ENCODE data around the gene COG7.
"Not testable (repeated sequence)": the region's sequence is repeated elsewhere in the genome, so short reads cannot be mapped to it uniquely, and the experiment has no call there.

The COG7 gene

DNA sequence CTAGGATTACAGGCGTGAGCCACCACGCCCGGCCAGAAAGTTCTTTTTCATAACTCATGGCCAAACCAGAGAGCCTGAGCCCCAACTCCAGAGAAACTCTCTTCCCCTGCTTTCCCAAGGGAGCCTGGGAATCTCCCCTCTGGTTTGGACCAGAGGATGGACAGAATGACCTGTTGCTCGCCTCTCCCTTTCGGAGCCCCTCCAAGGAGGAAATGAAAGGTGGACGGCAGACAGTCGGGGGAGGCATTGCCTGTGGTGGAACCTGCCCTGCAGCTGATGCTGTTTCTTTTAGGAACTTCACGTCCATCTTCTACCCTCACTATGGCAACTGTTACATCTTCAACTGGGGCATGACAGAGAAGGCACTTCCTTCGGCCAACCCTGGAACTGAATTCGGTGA is 85.4 kb downstream of the COG7 start:
- H3K79me1 ChIP-seq (ENCODE audit: low read length): no peaks in the 10 kb centered on the region
- H3K4me1 ChIP-seq (ENCODE audit: control insufficient read depth in 1 of 2, insufficient read depth in 2 of 2, low read length in 2 of 2): no peaks in the 10 kb centered on the region
- no peaks in the 10 kb centered on the region for H3K79me2 ChIP-seq (ENCODE audit: control insufficient read depth, insufficient read depth, low read length, poor library complexity)
- no peak overlapping the region for H3K4me3 ChIP-seq (ENCODE audit: low read depth, low read length)
- H3K27ac ChIP-seq (ENCODE audit: low read depth, low read length): no peak overlapping the region
- H3K9me3 ChIP-seq (ENCODE audit: insufficient read depth, low read depth, low read length): peaks cover 3% of the 10 kb centered on the region
- H3K14ac ChIP-seq (ENCODE audit: low read length): no peak overlapping the region
- H3K18ac ChIP-seq (ENCODE audit: low read length): no peak overlapping the region
- H2AFZ ChIP-seq (ENCODE audit: insufficient read depth, low read length, poor library complexity): no peak overlapping the region
- DNase-seq: no peak
- no peak overlapping the region for H3K23ac ChIP-seq (ENCODE audit: low read length)
- no peaks in the 10 kb centered on the region for H3K36me3 ChIP-seq (ENCODE audit: control insufficient read depth in 1 of 2, insufficient read depth in 2 of 2, low read length in 2 of 2)
- H3K27me3 ChIP-seq (ENCODE audit: insufficient read depth, low read length): no peaks in the 10 kb centered on the region
- no peak overlapping the region for H3K4ac ChIP-seq (ENCODE audit: low read depth, low read length)
- WGBS (ENCODE audit: extremely low coverage, insufficient coverage, insufficient read length): no CpG with 5 or more reads among the region's 10 CpGs
- no peak overlapping the region for H2BK5ac ChIP-seq (ENCODE audit: low read depth, low read length, poor library complexity)
- no peak overlapping the region for H2BK120ac ChIP-seq (ENCODE audit: insufficient read depth, low read length, poor library complexity)
- H4K91ac ChIP-seq (ENCODE audit: low read depth, low read length): no peak overlapping the region
- no peak overlapping the region for H4K8ac ChIP-seq (ENCODE audit: low read depth, low read length)
- H3K4me2 ChIP-seq (ENCODE audit: low read length): no peak overlapping the region
- no peak overlapping the region for H3K9ac ChIP-seq (ENCODE audit: low read length)
- H2BK12ac ChIP-seq (ENCODE audit: low read length): no peak overlapping the region
- no peak overlapping the region for H2AK5ac ChIP-seq (ENCODE audit: low read length)
- H4K12ac ChIP-seq (ENCODE audit: low read depth, low read length): no peak overlapping the region

DNA sequence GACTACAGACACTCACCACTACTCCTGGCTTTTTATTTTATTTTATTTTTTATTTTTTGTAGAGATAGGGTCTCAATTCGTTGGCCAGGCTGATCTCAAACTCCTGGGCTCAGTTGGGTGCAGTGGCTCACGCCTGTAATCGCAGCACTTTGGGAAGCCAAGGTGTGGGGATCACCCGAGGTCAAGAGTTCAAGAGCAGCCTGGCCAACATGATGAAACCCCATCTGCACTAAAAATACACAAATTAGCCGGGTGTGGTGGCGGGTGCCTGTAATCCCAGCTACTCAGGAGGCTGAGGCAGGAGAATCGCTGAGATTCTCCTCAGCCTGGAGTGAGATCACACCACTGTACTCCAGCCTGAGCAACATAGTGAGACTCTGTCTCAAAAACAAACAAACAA is 86.6 kb downstream of the COG7 start:
- H4K91ac ChIP-seq (ENCODE audit: low read depth, low read length); H3K9me3 ChIP-seq (ENCODE audit: insufficient read depth, low read depth, low read length); H3K27ac ChIP-seq (ENCODE audit: low read depth, low read length); H2AFZ ChIP-seq (ENCODE audit: insufficient read depth, low read length, poor library complexity); H3K27me3 ChIP-seq (ENCODE audit: insufficient read depth, low read length); H3K23ac ChIP-seq (ENCODE audit: low read length); H3K9ac ChIP-seq (ENCODE audit: low read length); H2BK12ac ChIP-seq (ENCODE audit: low read length); H2BK5ac ChIP-seq (ENCODE audit: low read depth, low read length, poor library complexity); H3K4me3 ChIP-seq (ENCODE audit: low read depth, low read length); H3K4me1 ChIP-seq (ENCODE audit: control insufficient read depth in 1 of 2, insufficient read depth in 2 of 2, low read length in 2 of 2); H3K36me3 ChIP-seq (ENCODE audit: control insufficient read depth in 1 of 2, insufficient read depth in 2 of 2, low read length in 2 of 2); H2AK5ac ChIP-seq (ENCODE audit: low read length); H3K18ac ChIP-seq (ENCODE audit: low read length); H3K79me1 ChIP-seq (ENCODE audit: low read length); H4K8ac ChIP-seq (ENCODE audit: low read depth, low read length); DNase-seq; H3K79me2 ChIP-seq (ENCODE audit: control insufficient read depth, insufficient read depth, low read length, poor library complexity); H2BK120ac ChIP-seq (ENCODE audit: insufficient read depth, low read length, poor library complexity); H4K12ac ChIP-seq (ENCODE audit: low read depth, low read length); H3K14ac ChIP-seq (ENCODE audit: low read length); H3K4ac ChIP-seq (ENCODE audit: low read depth, low read length); H3K4me2 ChIP-seq (ENCODE audit: low read length): not testable (repeated sequence)
- no CpG with 5 or more reads among the region's 7 CpGs for WGBS (ENCODE audit: extremely low coverage, insufficient coverage, insufficient read length)

DNA sequence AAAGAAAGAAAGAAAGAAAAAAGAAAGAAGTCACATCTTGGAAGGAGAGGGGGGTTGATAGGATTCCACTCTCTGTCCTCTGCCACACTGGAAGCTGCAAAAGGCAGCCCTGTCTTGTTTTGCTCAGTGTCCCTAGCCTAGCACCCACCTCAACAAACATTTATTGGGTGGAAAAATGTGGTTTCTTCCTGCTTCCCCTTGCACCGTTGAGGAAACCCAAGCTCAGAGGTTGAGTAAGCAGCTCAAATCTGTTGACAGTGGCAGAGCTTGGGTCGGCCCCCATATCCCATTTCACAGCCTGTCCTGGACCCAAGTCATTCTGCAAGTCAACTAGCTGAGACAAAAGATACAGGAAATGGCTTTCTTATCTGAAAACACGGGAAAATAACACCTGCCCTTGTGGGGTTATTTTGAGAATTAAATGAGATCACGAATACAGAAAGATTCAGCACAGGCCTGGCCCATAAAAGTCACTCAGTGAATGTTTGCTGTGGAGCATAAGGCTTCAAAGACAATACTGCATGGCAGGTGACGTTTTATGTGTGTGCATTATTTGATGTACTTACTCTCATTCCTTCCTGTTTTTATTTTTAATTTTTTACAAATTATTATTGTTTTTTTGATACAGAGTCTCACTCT is 87.3 kb downstream of the COG7 start:
- H3K9ac ChIP-seq (ENCODE audit: low read length): no peak overlapping the region
- no peaks in the 10 kb centered on the region for H3K36me3 ChIP-seq (ENCODE audit: control insufficient read depth in 1 of 2, insufficient read depth in 2 of 2, low read length in 2 of 2)
- H3K4me2 ChIP-seq (ENCODE audit: low read length): no peak overlapping the region
- H4K8ac ChIP-seq (ENCODE audit: low read depth, low read length): no peak overlapping the region
- no peaks in the 10 kb centered on the region for H3K4me1 ChIP-seq (ENCODE audit: control insufficient read depth in 1 of 2, insufficient read depth in 2 of 2, low read length in 2 of 2)
- no peak overlapping the region for H4K12ac ChIP-seq (ENCODE audit: low read depth, low read length)
- no peak overlapping the region for H2AK5ac ChIP-seq (ENCODE audit: low read length)
- H2AFZ ChIP-seq (ENCODE audit: insufficient read depth, low read length, poor library complexity): no peak overlapping the region
- H3K14ac ChIP-seq (ENCODE audit: low read length): no peak overlapping the region
- peaks cover under 1% of the 10 kb centered on the region for H3K9me3 ChIP-seq (ENCODE audit: insufficient read depth, low read depth, low read length)
- H3K4me3 ChIP-seq (ENCODE audit: low read depth, low read length): no peak overlapping the region
- H2BK12ac ChIP-seq (ENCODE audit: low read length): no peak overlapping the region
- no peak overlapping the region for H3K27ac ChIP-seq (ENCODE audit: low read depth, low read length)
- no peak overlapping the region for H4K91ac ChIP-seq (ENCODE audit: low read depth, low read length)
- no peak overlapping the region for H3K23ac ChIP-seq (ENCODE audit: low read length)
- no peak for DNase-seq
- no peak overlapping the region for H2BK120ac ChIP-seq (ENCODE audit: insufficient read depth, low read length, poor library complexity)
- no CpG with 5 or more reads among the region's 5 CpGs for WGBS (ENCODE audit: extremely low coverage, insufficient coverage, insufficient read length)
- H3K18ac ChIP-seq (ENCODE audit: low read length): no peak overlapping the region
- no peaks in the 10 kb centered on the region for H3K79me1 ChIP-seq (ENCODE audit: low read length)
- no peak overlapping the region for H2BK5ac ChIP-seq (ENCODE audit: low read depth, low read length, poor library complexity)
- H3K79me2 ChIP-seq (ENCODE audit: control insufficient read depth, insufficient read depth, low read length, poor library complexity): no peaks in the 10 kb centered on the region
- H3K27me3 ChIP-seq (ENCODE audit: insufficient read depth, low read length): no peaks in the 10 kb centered on the region
- no peak overlapping the region for H3K4ac ChIP-seq (ENCODE audit: low read depth, low read length)

DNA sequence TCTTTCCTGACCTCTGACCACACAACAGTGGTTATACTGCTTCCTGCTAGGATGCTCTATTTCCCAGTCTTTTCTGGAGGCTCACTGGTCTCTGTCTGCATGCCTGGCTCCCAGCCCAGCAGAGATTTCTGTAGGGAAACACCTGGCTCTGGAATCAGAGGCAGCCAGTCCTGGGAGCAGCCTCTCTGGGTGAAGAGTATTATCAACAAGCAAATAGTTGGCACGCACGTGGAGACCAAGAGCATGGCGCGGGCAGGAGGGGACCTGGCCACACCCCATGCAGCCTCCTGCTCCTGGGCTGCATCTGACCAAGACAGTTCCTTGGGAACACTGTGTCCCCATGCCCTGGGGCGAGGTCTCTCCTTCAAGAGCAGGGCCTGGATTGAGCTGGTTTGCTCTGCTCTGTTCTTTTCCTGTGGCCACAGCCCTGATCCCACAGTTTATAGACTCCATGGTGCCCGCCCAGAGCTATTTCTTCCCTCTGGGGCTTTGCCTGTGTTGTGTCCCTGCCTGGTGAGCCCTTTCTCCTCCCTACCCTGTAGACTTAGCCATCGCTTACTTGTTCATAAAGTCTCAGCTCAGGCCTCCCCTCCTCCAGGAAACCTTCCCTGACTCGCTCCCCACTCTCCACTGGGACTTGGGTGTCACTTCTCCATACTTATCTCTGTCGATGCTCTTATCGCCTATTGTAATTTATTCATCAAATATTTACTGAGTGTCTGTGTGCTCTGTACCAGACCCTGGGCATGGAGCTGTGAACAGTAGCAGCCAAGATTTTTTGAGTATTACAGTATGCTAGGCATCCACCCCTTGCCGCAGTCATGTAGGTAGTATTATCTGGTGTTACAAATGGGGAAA is 90.3 kb downstream of the COG7 start:
- H2BK5ac ChIP-seq (ENCODE audit: low read depth, low read length, poor library complexity): no peak overlapping the region
- H4K12ac ChIP-seq (ENCODE audit: low read depth, low read length): no peak overlapping the region
- no peaks in the 10 kb centered on the region for H3K79me1 ChIP-seq (ENCODE audit: low read length)
- no peak overlapping the region for H3K27ac ChIP-seq (ENCODE audit: low read depth, low read length)
- DNase-seq: peak; percentile 65 to 67
- H2BK120ac ChIP-seq (ENCODE audit: insufficient read depth, low read length, poor library complexity): no peak overlapping the region
- peaks cover 1% of the 10 kb centered on the region for H3K9me3 ChIP-seq (ENCODE audit: insufficient read depth, low read depth, low read length)
- H3K4me2 ChIP-seq (ENCODE audit: low read length): no peak overlapping the region
- WGBS (ENCODE audit: extremely low coverage, insufficient coverage, insufficient read length): no CpG with 5 or more reads among the region's 11 CpGs
- H2AK5ac ChIP-seq (ENCODE audit: low read length): no peak overlapping the region
- H4K8ac ChIP-seq (ENCODE audit: low read depth, low read length): no peak overlapping the region
- no peak overlapping the region for H4K91ac ChIP-seq (ENCODE audit: low read depth, low read length)
- H3K4ac ChIP-seq (ENCODE audit: low read depth, low read length): no peak overlapping the region
- no peak overlapping the region for H3K9ac ChIP-seq (ENCODE audit: low read length)
- H3K27me3 ChIP-seq (ENCODE audit: insufficient read depth, low read length): no peaks in the 10 kb centered on the region
- H2AFZ ChIP-seq (ENCODE audit: insufficient read depth, low read length, poor library complexity): no peak overlapping the region
- no peaks in the 10 kb centered on the region for H3K36me3 ChIP-seq (ENCODE audit: control insufficient read depth in 1 of 2, insufficient read depth in 2 of 2, low read length in 2 of 2)
- peak overlapping the region; percentile 28 for H3K4me3 ChIP-seq (ENCODE audit: low read depth, low read length)
- no peak overlapping the region for H3K18ac ChIP-seq (ENCODE audit: low read length)
- no peak overlapping the region for H3K23ac ChIP-seq (ENCODE audit: low read length)
- H3K4me1 ChIP-seq (ENCODE audit: control insufficient read depth in 1 of 2, insufficient read depth in 2 of 2, low read length in 2 of 2): no peaks in the 10 kb centered on the region
- no peak overlapping the region for H2BK12ac ChIP-seq (ENCODE audit: low read length)
- H3K79me2 ChIP-seq (ENCODE audit: control insufficient read depth, insufficient read depth, low read length, poor library complexity): no peaks in the 10 kb centered on the region
- no peak overlapping the region for H3K14ac ChIP-seq (ENCODE audit: low read length)
